Mucosa of descending colon (tissue), 3 donors: Measurements from ENCODE around the gene CPEB4. TPM values are rescaled to one million over a fixed set of nuclear protein-coding genes. Genes with fewer than 3 reads are reported as not detected.

Experiments
- ATAC-seq: fragments of 200-7000 bp; cut with Tn5 transposase; one replicate; pipeline ENCODE4 v1.9.1; 2020; ENCODE audit warnings: mild to moderate bottlenecking, moderate library complexity
- DNase-seq, 3 donors: peaks; one replicate each; pipeline ENCODE4 v3.0.0-alpha.2; 2020
- H3K36me3 ChIP-seq: fragments of 200-600 bp; one replicate; pipeline ENCODE4 v1.8.0; 2021; ENCODE audit warnings: low read depth, mild to moderate bottlenecking
- H3K4me1 ChIP-seq: fragments of 200-600 bp; one replicate; pipeline ENCODE4 v1.8.0; 2021; ENCODE audit warnings: low read depth, mild to moderate bottlenecking
- H3K4me3 ChIP-seq: fragments of 200-600 bp; one replicate; pipeline ENCODE4 v1.8.0; 2021; ENCODE audit warnings: mild to moderate bottlenecking
- H3K9me3 ChIP-seq: fragments of 200-600 bp; one replicate; pipeline ENCODE4 v1.8.0; 2021; ENCODE audit warnings: mild to moderate bottlenecking
- intact Hi-C, 2 donors: fragments of 100-400 bp; cut with DNase I in 1 of 2; cut with micrococcal nuclease in 1 of 2; formaldehyde crosslinking; loops; one replicate each; pipeline versions ENCODE4 v1.11.0 to v1.11.1; 2022; cut with DNase I, micrococcal nuclease
- total RNA-seq, 3 donors: library from RNA; stranded (reverse); fragmentation: NEBNext Ultra II Directional in 2 of 3; extraction: Animal tissue kit (Norgen Biotek cat#: 25700) in 2 of 3; gene quantifications; one replicate each; pipeline versions ENCODE4 v1.2.1 to v1.2.4, GENCODE V29; 2021 to 2023
- TF ChIP-seq, protein P1 (sequence below): fragments of 200-600 bp; IDR thresholded peaks from one replicate; pipeline ENCODE4 v1.8.0; 2022; ENCODE audit warnings: antibody characterized with exemption, mild to moderate bottlenecking
- donor health status: DM: no; HTN: no; CAD: no; lungs with moderate emphysema.
- donor health status: DM: no; HTN: no; CAD: no.
- donor health status: DM: no; HTN: yes; CAD: no.

The CPEB4 gene
- total RNA-seq, 3 donors from 2014 or later, result 31.8 to 51.3 (median 32.1) TPM

DNA sequence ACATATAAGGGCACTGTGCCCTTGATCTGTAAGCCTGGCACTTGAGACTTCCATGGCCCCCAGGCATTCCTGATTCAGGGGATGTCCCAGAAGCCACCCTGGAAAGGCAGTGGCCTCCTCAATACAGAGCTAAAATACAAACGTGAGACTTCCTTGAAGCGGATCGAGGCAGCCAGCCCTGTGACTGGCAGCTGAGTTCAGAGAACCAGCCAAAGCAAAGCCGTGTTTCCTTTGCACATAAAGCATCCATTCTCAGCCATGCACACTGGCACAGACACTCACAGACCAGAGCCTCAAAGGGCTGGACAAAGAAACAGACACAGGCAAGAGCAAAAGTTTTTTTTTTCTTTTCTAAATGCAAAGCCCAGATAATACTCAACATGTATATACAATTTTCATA, 18.8 kb upstream of the CPEB4 start:
- H3K4me1 ChIP-seq, result peaks cover 9% of the 10 kb centered on the region
- TF ChIP-seq, protein P1, sequence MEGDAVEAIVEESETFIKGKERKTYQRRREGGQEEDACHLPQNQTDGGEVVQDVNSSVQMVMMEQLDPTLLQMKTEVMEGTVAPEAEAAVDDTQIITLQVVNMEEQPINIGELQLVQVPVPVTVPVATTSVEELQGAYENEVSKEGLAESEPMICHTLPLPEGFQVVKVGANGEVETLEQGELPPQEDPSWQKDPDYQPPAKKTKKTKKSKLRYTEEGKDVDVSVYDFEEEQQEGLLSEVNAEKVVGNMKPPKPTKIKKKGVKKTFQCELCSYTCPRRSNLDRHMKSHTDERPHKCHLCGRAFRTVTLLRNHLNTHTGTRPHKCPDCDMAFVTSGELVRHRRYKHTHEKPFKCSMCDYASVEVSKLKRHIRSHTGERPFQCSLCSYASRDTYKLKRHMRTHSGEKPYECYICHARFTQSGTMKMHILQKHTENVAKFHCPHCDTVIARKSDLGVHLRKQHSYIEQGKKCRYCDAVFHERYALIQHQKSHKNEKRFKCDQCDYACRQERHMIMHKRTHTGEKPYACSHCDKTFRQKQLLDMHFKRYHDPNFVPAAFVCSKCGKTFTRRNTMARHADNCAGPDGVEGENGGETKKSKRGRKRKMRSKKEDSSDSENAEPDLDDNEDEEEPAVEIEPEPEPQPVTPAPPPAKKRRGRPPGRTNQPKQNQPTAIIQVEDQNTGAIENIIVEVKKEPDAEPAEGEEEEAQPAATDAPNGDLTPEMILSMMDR, result no peak
- H3K36me3 ChIP-seq, result no peaks in the 10 kb centered on the region
- intact Hi-C loops, result no loop called here
- ATAC-seq, result no peak
- DNase-seq, result no peak
- H3K4me3 ChIP-seq, result no peak overlapping the region
- no peaks in the 10 kb centered on the region for H3K9me3 ChIP-seq

DNA sequence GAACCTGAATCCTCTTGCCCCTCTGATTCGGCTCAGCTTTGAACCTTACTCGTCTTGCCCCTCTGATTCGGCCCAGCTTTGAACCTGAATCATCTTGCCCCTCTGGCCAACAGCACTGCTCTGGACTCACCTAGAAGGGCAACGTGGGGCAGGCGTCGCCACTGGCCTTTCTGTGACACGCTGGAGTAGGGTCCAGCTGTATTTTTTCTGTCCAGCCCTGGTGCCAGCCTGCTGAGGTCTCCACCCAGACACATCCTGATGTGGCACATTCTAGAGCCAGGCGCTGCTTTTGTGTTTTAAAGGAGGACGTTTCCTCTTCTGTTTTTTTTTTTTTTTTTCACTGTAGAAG, 15.2 kb upstream of the CPEB4 start:
- ATAC-seq, result no peak
- TF ChIP-seq, protein P1, result no peak
- intact Hi-C loops, result no loop called here

DNA sequence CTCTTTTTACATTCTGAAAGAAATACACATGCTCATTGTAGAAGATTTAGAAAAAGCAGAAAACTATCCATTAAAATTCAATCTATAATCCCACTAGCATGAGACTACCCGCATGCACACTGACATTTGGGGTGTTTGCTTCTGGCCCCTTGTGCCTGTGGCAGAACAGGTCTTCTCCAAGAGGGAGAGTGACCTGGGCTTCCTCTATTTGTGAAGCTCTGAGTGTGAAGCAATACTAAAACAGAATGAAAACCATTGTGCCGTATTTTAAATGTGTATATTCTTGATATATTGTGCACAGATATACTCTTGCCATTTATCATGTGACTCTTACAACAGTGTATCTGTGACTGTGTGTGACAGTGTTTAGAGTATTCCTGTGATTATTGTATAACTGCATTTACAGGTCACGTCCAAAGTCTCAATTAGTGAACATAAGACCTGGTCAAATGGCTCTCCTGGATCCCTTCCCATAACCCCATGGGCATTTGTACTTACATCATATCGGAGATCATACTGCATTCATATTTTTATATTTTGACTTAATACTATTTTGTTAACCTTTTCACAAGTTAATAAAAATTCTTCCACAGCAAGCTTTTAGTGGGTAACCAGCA, 14.7 kb upstream of the CPEB4 start:
- Histone ChIP-seq H3K4me1 (no peaks in the 10 kb centered on the region), H3K36me3 (no peaks in the 10 kb centered on the region), H3K9me3 (no peaks in the 10 kb centered on the region), H3K4me3 (no peak overlapping the region)
- ATAC-seq (no peak), DNase-seq (no peak)
- TF ChIP-seq, protein P1, result no peak
- intact Hi-C loops, result no loop called here

More for the DNA sequence above, 15.2 kb upstream of the CPEB4 start:
- Histone ChIP-seq H3K4me3 (no peak overlapping the region), H3K9me3 (no peaks in the 10 kb centered on the region), H3K36me3 (no peaks in the 10 kb centered on the region), H3K4me1 (peaks cover 3% of the 10 kb centered on the region)
- no peak for DNase-seq

DNA sequence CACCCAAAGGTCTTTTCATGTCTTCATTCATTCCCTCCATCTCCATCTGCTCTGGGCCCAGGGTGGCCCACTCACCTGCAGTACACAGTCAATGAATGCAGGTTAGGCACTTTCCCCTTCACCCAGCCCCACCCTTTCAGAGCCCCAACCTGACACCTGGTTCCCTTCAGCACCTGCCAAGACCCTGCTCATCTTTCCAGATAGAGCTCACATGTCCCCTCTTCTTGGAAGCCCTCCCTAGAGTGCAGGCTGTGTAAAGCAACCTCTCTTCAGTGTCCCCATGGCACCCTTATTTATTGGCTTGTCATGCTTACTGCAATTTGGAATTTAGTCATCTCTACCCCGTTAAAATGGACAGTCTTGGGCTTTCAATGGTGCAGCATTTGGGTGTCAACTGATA, 13.0 kb upstream of the CPEB4 start:
- no peak for DNase-seq
- H3K4me1 ChIP-seq, result no peaks in the 10 kb centered on the region
- no peak overlapping the region for H3K4me3 ChIP-seq
- no peaks in the 10 kb centered on the region for H3K36me3 ChIP-seq
- H3K9me3 ChIP-seq, result no peaks in the 10 kb centered on the region
- TF ChIP-seq, protein P1, result no peak
- intact Hi-C loops, result no loop called here
- no peak for ATAC-seq

DNA sequence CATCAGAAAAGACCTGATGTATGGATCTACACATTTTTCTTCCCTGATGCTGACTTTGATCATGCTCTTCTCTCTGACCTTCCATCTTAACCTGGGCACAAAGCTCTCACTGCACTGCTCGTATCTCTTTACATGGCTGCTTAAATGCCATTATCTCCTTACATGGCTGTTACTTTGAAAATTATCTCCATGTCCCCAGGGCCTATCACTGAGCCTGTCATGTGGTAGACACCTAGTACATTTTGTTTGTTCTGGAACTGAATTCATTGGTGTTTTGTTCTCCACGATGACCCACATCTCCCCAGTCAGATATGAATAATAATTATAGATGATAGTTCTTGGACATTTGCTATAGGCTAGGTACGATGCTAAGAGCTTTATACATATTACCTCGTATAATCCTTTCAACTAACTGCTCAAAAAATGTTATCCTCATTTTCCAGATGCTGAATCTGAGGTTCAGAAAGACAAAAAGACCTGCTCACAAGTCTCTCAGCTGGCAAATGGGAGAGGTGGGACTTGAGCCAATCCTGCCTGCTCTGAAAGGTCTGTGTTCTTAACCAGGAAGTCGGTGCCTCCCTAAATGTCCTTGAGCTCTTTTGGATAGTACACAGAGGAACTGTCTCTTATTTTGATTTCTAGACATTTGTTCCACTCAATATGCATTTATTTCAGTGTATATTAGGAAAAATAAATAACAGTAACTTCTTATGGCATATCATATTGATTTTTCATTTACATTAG, 9.8 kb upstream of the CPEB4 start:
- Histone ChIP-seq H3K4me1 (no peaks in the 10 kb centered on the region), H3K36me3 (no peaks in the 10 kb centered on the region), H3K9me3 (no peaks in the 10 kb centered on the region), H3K4me3 (no peak overlapping the region)
- ATAC-seq, result peak; percentile 44
- intact Hi-C loops, result no loop called here
- TF ChIP-seq, protein P1, result no peak
- DNase-seq, result peak in 1 of 3 donors; percentile 41
